ENCODE measurements around the gene TLR5. TPM values are rescaled to one million over a fixed set of nuclear protein-coding genes. Genes with fewer than 3 reads are reported as not detected.

TLR5 gene
- total RNA-seq, 1 experiment from 2014 or later, result 1.8 TPM

- H3K4me3 ChIP-seq (ENCODE audit: low read depth, low read length), result no peak overlapping the region
Observed at GRCh38 chr1:223074445-223075300, 68.4 kb downstream of the TLR5 start.

DNA sequence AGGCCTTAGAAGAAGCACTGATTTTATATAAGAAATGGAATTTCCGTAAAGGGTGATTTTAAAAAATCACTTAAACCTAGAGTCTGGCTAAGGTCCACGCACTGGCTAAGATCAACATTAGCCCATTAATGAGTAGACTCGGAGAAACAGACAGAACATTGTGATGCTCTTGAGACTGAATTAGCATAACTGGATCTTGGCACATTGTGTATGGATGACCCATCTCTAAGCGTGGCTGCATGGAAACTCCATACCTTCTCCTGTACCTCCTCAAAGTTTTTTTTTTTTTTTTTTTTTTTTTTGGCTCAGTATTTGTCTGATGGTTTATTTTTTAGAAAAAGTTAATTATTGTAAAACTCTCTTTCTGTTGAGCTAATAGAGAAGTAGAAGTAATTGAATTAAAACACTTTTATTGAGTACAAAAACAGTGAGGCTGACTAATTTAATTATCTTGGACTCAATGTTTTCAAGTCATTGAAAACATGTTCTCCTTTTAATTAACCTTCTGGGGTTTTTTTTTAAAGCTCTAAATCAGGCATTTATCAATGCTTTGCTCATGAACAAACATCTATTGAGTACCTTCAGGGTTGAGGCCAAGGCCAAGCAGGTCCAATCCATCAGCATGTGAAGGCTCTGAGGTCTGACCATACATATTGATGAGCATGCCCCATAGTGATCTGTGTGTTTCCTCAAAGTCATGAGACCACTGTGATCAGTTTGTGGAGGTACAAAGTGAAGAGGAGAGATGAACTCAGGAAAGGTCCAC lies 74.0 kb downstream of the TLR5 start:
- CTCF ChIA-PET, result no interaction called here
- Mint-ChIP-seq H3K9me3 (ENCODE audit: unreplicated experiment) (no peaks in the 10 kb centered on the region), H3K36me3 (ENCODE audit: insufficient read depth, unreplicated experiment) (no peaks in the 10 kb centered on the region), H3K27ac (ENCODE audit: unreplicated experiment) (no peak overlapping the region), H3K27me3 (ENCODE audit: insufficient read depth, unreplicated experiment) (no peaks in the 10 kb centered on the region), H3K4me3 (ENCODE audit: unreplicated experiment) (no peak overlapping the region), H3K4me1 (ENCODE audit: low read depth, unreplicated experiment) (no peaks in the 10 kb centered on the region)
- no peaks in the 10 kb centered on the region for H3K9me3 ChIP-seq
- no peak for DNase-seq
- TF ChIP-seq, protein P1, sequence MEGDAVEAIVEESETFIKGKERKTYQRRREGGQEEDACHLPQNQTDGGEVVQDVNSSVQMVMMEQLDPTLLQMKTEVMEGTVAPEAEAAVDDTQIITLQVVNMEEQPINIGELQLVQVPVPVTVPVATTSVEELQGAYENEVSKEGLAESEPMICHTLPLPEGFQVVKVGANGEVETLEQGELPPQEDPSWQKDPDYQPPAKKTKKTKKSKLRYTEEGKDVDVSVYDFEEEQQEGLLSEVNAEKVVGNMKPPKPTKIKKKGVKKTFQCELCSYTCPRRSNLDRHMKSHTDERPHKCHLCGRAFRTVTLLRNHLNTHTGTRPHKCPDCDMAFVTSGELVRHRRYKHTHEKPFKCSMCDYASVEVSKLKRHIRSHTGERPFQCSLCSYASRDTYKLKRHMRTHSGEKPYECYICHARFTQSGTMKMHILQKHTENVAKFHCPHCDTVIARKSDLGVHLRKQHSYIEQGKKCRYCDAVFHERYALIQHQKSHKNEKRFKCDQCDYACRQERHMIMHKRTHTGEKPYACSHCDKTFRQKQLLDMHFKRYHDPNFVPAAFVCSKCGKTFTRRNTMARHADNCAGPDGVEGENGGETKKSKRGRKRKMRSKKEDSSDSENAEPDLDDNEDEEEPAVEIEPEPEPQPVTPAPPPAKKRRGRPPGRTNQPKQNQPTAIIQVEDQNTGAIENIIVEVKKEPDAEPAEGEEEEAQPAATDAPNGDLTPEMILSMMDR (IDR thresholded peaks at IDR 0.05; ENCODE audit: insufficient read depth in 1 of 2, low read depth in 1 of 2, low read length in 1 of 2, severe bottlenecking in 1 of 2, unreplicated experiment in 1 of 2), result no peak
- no TSS peak for BruUV-seq (replicated peaks)
- POLR2A ChIA-PET, result no interaction called here
- intact Hi-C loops (cut with micrococcal nuclease; ENCODE audit: unreplicated experiment), result no loop called here
- no peaks in the 10 kb centered on the region for H3K36me3 ChIP-seq (ENCODE audit: control insufficient read depth, insufficient read depth, low read length)
- no peaks in the 10 kb centered on the region; the same call in 1 of the 2 replicates for H3K27me3 ChIP-seq (replicated peaks; ENCODE audit: control insufficient read depth, insufficient read depth, low read length)
- no peak overlapping the region for H3K4me3 ChIP-seq (ENCODE audit: low read depth, low read length)
- H3K4me1 ChIP-seq, result no peaks in the 10 kb centered on the region

More at GRCh38 chr1:223074445-223075300, 68.4 kb downstream of the TLR5 start:
- ChIA-PET CTCF (no interaction called here), POLR2A (no interaction called here)
- BruUV-seq (replicated peaks), result no TSS peak
- intact Hi-C loops (cut with micrococcal nuclease; ENCODE audit: unreplicated experiment), result no loop called here
- no peaks in the 10 kb centered on the region for H3K9me3 ChIP-seq
- H3K9me3 Mint-ChIP-seq (ENCODE audit: unreplicated experiment), result no peaks in the 10 kb centered on the region
- H3K4me1 ChIP-seq, result no peaks in the 10 kb centered on the region
- TF ChIP-seq, protein P1 (IDR thresholded peaks at IDR 0.05; ENCODE audit: insufficient read depth in 1 of 2, low read depth in 1 of 2, low read length in 1 of 2, severe bottlenecking in 1 of 2, unreplicated experiment in 1 of 2), result no peak
- no peak for DNase-seq
- no peaks in the 10 kb centered on the region for H3K27me3 Mint-ChIP-seq (ENCODE audit: insufficient read depth, unreplicated experiment)
- H3K36me3 ChIP-seq (ENCODE audit: control insufficient read depth, insufficient read depth, low read length), result no peaks in the 10 kb centered on the region
- no peak overlapping the region for H3K27ac Mint-ChIP-seq (ENCODE audit: unreplicated experiment)
- no peaks in the 10 kb centered on the region for H3K4me1 Mint-ChIP-seq (ENCODE audit: low read depth, unreplicated experiment)
- H3K27me3 ChIP-seq (replicated peaks; ENCODE audit: control insufficient read depth, insufficient read depth, low read length), result no peaks in the 10 kb centered on the region; the same call in 1 of the 2 replicates
- H3K36me3 Mint-ChIP-seq (ENCODE audit: insufficient read depth, unreplicated experiment), result no peaks in the 10 kb centered on the region
- H3K4me3 Mint-ChIP-seq (ENCODE audit: unreplicated experiment), result no peak overlapping the region

- H3K4me3 Mint-ChIP-seq (ENCODE audit: unreplicated experiment), result no peak overlapping the region
- Histone ChIP-seq H3K9me3 (no peaks in the 10 kb centered on the region), H3K4me3 (ENCODE audit: low read depth, low read length) (no peak overlapping the region), H3K27me3 (replicated peaks; ENCODE audit: control insufficient read depth, insufficient read depth, low read length) (no peaks in the 10 kb centered on the region), H3K4me1 (no peaks in the 10 kb centered on the region), H3K36me3 (ENCODE audit: control insufficient read depth, insufficient read depth, low read length) (no peaks in the 10 kb centered on the region)
- H3K36me3 Mint-ChIP-seq (ENCODE audit: insufficient read depth, unreplicated experiment), result no peaks in the 10 kb centered on the region
- no peak for DNase-seq
- CTCF ChIA-PET, result no interaction called here
- no peak overlapping the region for H3K27ac Mint-ChIP-seq (ENCODE audit: unreplicated experiment)
- H3K4me1 Mint-ChIP-seq (ENCODE audit: low read depth, unreplicated experiment), result no peaks in the 10 kb centered on the region
- intact Hi-C loops (cut with micrococcal nuclease; ENCODE audit: unreplicated experiment), result no loop called here
- no TSS peak for BruUV-seq (replicated peaks)
- no peaks in the 10 kb centered on the region for H3K27me3 Mint-ChIP-seq (ENCODE audit: insufficient read depth, unreplicated experiment)
- H3K9me3 Mint-ChIP-seq (ENCODE audit: unreplicated experiment), result peaks cover 9% of the 10 kb centered on the region
- TF ChIP-seq, protein P1 (IDR thresholded peaks at IDR 0.05; ENCODE audit: insufficient read depth in 1 of 2, low read depth in 1 of 2, low read length in 1 of 2, severe bottlenecking in 1 of 2, unreplicated experiment in 1 of 2), result no peak
- POLR2A ChIA-PET, result no interaction called here
Observed at GRCh38 chr1:223067914-223068313, 75.1 kb downstream of the TLR5 start.
